Astrocyte (in vitro differentiated cells and primary cell): ENCODE data around the gene BPIFB6. TPM values are rescaled to one million over a fixed set of nuclear protein-coding genes. Genes with fewer than 3 reads are reported as not detected.

Experiments used
- DNase-seq: peaks from one replicate; pipeline ENCODE4 v3.0.0-alpha.2; 2010; ENCODE audit warnings: low read depth
- FAIRE-seq: peaks from 2 replicates; lab custom pipeline; 2011; peaks lifted over from hg19 to GRCh38; lab: Jason Lieb, UNC
- H2AFZ ChIP-seq: 2 replicates; pipeline ENCODE4 v1.6.0; 2012; ENCODE audit warnings: low read depth, low read length, inconsistent platforms
- H3K27ac ChIP-seq: 2 replicates; pipeline ENCODE4 v1.5.1; 2011; ENCODE audit warnings: low read depth, low read length, inconsistent platforms
- H3K27me3 ChIP-seq: 2 replicates; pipeline ENCODE4 v1.6.0; 2011; ENCODE audit warnings: low read length, inconsistent platforms; ENCODE audit not compliant: insufficient read depth
- H3K36me3 ChIP-seq: 2 replicates; pipeline ENCODE4 v1.5.1; 2011; ENCODE audit warnings: low read length, inconsistent platforms; ENCODE audit not compliant: insufficient read depth
- H3K4me1 ChIP-seq: 2 replicates; pipeline ENCODE4 v1.5.1; 2011; ENCODE audit warnings: low read length, inconsistent platforms; ENCODE audit not compliant: insufficient read depth
- H3K4me2 ChIP-seq: 2 replicates; pipeline ENCODE4 v1.6.0; 2012; ENCODE audit warnings: low read length, inconsistent platforms
- H3K4me3 ChIP-seq: 2 replicates; pipeline ENCODE4 v1.5.1; 2011; ENCODE audit warnings: low read depth, mild to moderate bottlenecking, low read length, inconsistent platforms; ENCODE audit not compliant: insufficient read depth
- H3K79me2 ChIP-seq: 2 replicates; pipeline ENCODE4 v1.6.0; 2012; ENCODE audit warnings: mild to moderate bottlenecking, low read length, inconsistent platforms; ENCODE audit not compliant: insufficient read depth
- H3K9ac ChIP-seq: 2 replicates; pipeline ENCODE4 v1.6.0; 2012; ENCODE audit warnings: mild to moderate bottlenecking, low read length, inconsistent platforms
- H3K9me3 ChIP-seq: 2 replicates; pipeline ENCODE4 v1.5.1; 2012; ENCODE audit warnings: low read depth, mild to moderate bottlenecking, low read length, inconsistent platforms; ENCODE audit not compliant: insufficient read depth
- H4K20me1 ChIP-seq: 2 replicates; pipeline ENCODE4 v1.6.0; 2012; ENCODE audit warnings: low read length, inconsistent platforms; ENCODE audit not compliant: insufficient read depth
- H3K27ac Mint-ChIP-seq: one replicate; pipeline ENCODE4 v1.8.0; 2021; ENCODE audit warnings: mild to moderate bottlenecking, mixed read lengths; ENCODE audit not compliant: unreplicated experiment
- H3K27me3 Mint-ChIP-seq: one replicate; pipeline ENCODE4 v1.8.0; 2021; ENCODE audit warnings: low read depth, mixed read lengths; ENCODE audit not compliant: unreplicated experiment
- H3K36me3 Mint-ChIP-seq: one replicate; pipeline ENCODE4 v1.8.0; 2021; ENCODE audit warnings: low read depth, mixed read lengths; ENCODE audit not compliant: unreplicated experiment
- H3K4me1 Mint-ChIP-seq: one replicate; pipeline ENCODE4 v1.8.0; 2021; ENCODE audit warnings: low read depth, mixed read lengths; ENCODE audit not compliant: unreplicated experiment
- H3K4me3 Mint-ChIP-seq: one replicate; pipeline ENCODE4 v1.8.0; 2021; ENCODE audit warnings: mild to moderate bottlenecking, moderate library complexity, mixed read lengths; ENCODE audit not compliant: unreplicated experiment
- H3K9me3 Mint-ChIP-seq: one replicate; pipeline ENCODE4 v1.8.0; 2021; ENCODE audit warnings: mild to moderate bottlenecking, mixed read lengths; ENCODE audit not compliant: unreplicated experiment
- CTCF ChIP-seq: IDR thresholded peaks from 2 replicates; pipeline ENCODE4 v1.5.1; 2011; ENCODE audit warnings: low read depth, mild to moderate bottlenecking, inconsistent platforms, low read length, moderate library complexity; ENCODE audit not compliant: insufficient read depth
- EZH2 ChIP-seq: IDR thresholded peaks from 2 replicates; pipeline ENCODE4 v1.6.1; 2012; ENCODE audit warnings: mild to moderate bottlenecking, low read length, inconsistent platforms; ENCODE audit not compliant: insufficient read depth
- total RNA-seq: library from RNA; stranded (reverse); gene quantifications from 2 replicates; pipeline ENCODE4 v1.2.1, GENCODE V29; 2021

The BPIFB6 gene
- total RNA-seq, 1 donor from 2014 or later, result not detected

GRCh38 chr20:33024243-33024560 is 7.2 kb upstream of the BPIFB6 start:
- H3K4me1 Mint-ChIP-seq, result no peaks in the 10 kb centered on the region
- H3K9me3 Mint-ChIP-seq, result no peaks in the 10 kb centered on the region
- Histone ChIP-seq H3K4me1 (no peaks in the 10 kb centered on the region), H3K4me2 (no peak overlapping the region), H3K27ac (no peak overlapping the region), H3K4me3 (no peak overlapping the region), H3K9ac (no peak overlapping the region), H3K36me3 (no peaks in the 10 kb centered on the region), H3K9me3 (no peaks in the 10 kb centered on the region), H2AFZ (no peak overlapping the region), H4K20me1 (no peaks in the 10 kb centered on the region), H3K79me2 (no peaks in the 10 kb centered on the region), H3K27me3 (peaks cover 4% of the 10 kb centered on the region)
- H3K27ac Mint-ChIP-seq, result no peak overlapping the region
- H3K27me3 Mint-ChIP-seq, result peaks cover 32% of the 10 kb centered on the region
- FAIRE-seq, result no peak
- DNase-seq, result no peak
- no peak overlapping the region for H3K4me3 Mint-ChIP-seq
- no peaks in the 10 kb centered on the region for H3K36me3 Mint-ChIP-seq
- TF ChIP-seq CTCF (no peak), EZH2 (no peak)

GRCh38 chr20:33024609-33025317 is 6.7 kb upstream of the BPIFB6 start:
- H2AFZ ChIP-seq, result no peak overlapping the region
- FAIRE-seq, result no peak
- no peaks in the 10 kb centered on the region for H3K4me1 ChIP-seq
- no peak for DNase-seq
- Mint-ChIP-seq H3K36me3 (no peaks in the 10 kb centered on the region), H3K27me3 (peaks cover 28% of the 10 kb centered on the region), H3K4me1 (no peaks in the 10 kb centered on the region), H3K27ac (no peak overlapping the region), H3K4me3 (no peak overlapping the region), H3K9me3 (no peaks in the 10 kb centered on the region)
- no peak overlapping the region for H3K9ac ChIP-seq
- no peaks in the 10 kb centered on the region for H4K20me1 ChIP-seq
- H3K4me3 ChIP-seq, result no peak overlapping the region
- TF ChIP-seq EZH2, result no peak
- TF ChIP-seq CTCF, result no peak
- no peak overlapping the region for H3K27ac ChIP-seq
- no peaks in the 10 kb centered on the region for H3K79me2 ChIP-seq
- peaks cover 4% of the 10 kb centered on the region for H3K27me3 ChIP-seq
- H3K4me2 ChIP-seq, result no peak overlapping the region
- no peaks in the 10 kb centered on the region for H3K9me3 ChIP-seq
- H3K36me3 ChIP-seq, result no peaks in the 10 kb centered on the region

GRCh38 chr20:33025318-33025876 is 6.1 kb upstream of the BPIFB6 start:
- Histone ChIP-seq H2AFZ (no peak overlapping the region), H3K9ac (no peak overlapping the region), H3K79me2 (no peaks in the 10 kb centered on the region), H3K27me3 (peaks cover 4% of the 10 kb centered on the region), H3K36me3 (no peaks in the 10 kb centered on the region), H3K4me2 (no peak overlapping the region), H4K20me1 (no peaks in the 10 kb centered on the region), H3K27ac (no peak overlapping the region), H3K9me3 (no peaks in the 10 kb centered on the region), H3K4me3 (no peak overlapping the region), H3K4me1 (no peaks in the 10 kb centered on the region)
- no peak for TF ChIP-seq CTCF
- no peak for TF ChIP-seq EZH2
- Mint-ChIP-seq H3K4me3 (no peak overlapping the region), H3K4me1 (no peaks in the 10 kb centered on the region), H3K27ac (no peak overlapping the region), H3K36me3 (no peaks in the 10 kb centered on the region), H3K27me3 (peaks cover 26% of the 10 kb centered on the region), H3K9me3 (no peaks in the 10 kb centered on the region)
- FAIRE-seq (no peak), DNase-seq (no peak)
